Testis (tissue), 2 donors: ENCODE data around the gene TMEM98.

Experiments
- POLR2A ChIP-seq: fragments of 450-650 bp; IDR thresholded peaks from one replicate; pipeline ENCODE4 v1.6.1; 2017; ENCODE audit warnings: antibody characterized with exemption, mild to moderate bottlenecking, moderate library complexity
- TF ChIP-seq, protein P1 (sequence below), 3 experiments: fragments of 450-650 bp in 2 of 3; fragments of 200-600 bp in 1 of 3; sonication (generic) in 1 of 3; IDR thresholded peaks; one replicate each; pipeline ENCODE4 v1.5.1; 2016 to 2019; ENCODE audit warnings: antibody characterized with exemption in 3 of 3, mild to moderate bottlenecking in 2 of 3, moderate library complexity in 1 of 3

DNA sequence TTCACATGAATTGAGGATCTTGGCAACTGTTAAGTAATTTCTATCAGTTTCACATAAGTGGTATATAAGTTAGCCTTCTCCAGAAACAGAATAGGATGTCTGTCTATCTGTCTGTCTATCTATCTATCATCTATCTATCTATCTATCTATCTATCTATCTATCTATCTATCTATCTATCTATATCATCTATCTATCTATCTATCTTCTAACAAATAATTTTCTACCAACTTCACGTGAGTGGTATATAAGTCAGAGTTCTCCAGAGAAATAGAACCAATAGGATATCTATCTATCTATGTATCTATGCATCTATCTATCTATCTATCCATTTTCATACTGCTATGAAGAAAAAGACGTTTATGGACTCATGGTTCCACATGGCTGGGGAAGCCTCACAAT is 52.3 kb downstream of the TMEM98 start:
- TF ChIP-seq, protein P1, sequence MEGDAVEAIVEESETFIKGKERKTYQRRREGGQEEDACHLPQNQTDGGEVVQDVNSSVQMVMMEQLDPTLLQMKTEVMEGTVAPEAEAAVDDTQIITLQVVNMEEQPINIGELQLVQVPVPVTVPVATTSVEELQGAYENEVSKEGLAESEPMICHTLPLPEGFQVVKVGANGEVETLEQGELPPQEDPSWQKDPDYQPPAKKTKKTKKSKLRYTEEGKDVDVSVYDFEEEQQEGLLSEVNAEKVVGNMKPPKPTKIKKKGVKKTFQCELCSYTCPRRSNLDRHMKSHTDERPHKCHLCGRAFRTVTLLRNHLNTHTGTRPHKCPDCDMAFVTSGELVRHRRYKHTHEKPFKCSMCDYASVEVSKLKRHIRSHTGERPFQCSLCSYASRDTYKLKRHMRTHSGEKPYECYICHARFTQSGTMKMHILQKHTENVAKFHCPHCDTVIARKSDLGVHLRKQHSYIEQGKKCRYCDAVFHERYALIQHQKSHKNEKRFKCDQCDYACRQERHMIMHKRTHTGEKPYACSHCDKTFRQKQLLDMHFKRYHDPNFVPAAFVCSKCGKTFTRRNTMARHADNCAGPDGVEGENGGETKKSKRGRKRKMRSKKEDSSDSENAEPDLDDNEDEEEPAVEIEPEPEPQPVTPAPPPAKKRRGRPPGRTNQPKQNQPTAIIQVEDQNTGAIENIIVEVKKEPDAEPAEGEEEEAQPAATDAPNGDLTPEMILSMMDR (IDR thresholded peaks at IDR 0.05), result no peak
- TF ChIP-seq POLR2A, result no peak
